ENCODE results near the gene YKT6. TPM values are rescaled to one million over a fixed set of nuclear protein-coding genes. Genes with fewer than 3 reads are reported as not detected.

The YKT6 gene
- total RNA-seq, 1 donor from 2014 or later = 178 TPM

DNA sequence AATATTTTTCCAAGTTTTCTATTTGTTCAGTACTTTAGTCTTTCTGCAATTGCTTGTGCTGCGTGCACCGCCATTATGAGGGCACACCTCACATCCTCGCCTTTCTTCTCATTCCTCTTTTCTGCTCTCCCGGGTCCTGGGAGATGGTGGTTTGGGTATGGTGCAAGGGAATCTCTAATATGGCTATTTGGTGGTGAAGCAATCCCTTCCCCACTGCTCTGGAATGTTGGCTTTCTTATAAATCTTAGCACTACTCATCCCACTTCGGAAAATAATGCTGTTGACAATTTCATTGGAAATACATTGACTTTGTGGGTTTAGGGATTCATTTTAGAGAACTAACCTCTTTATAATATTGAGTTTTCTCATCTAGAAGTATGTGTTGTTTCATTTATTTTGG, 9.6 kb upstream of the YKT6 start:
- Mint-ChIP-seq H3K9me3 (ENCODE audit: unreplicated experiment) (peaks cover 3% of the 10 kb centered on the region), H3K27ac (ENCODE audit: unreplicated experiment) (no peak overlapping the region), H3K4me3 (ENCODE audit: unreplicated experiment) (no peak overlapping the region), H3K36me3 (ENCODE audit: unreplicated experiment) (no peaks in the 10 kb centered on the region), H3K4me1 (ENCODE audit: low read depth, unreplicated experiment) (peaks cover 10% of the 10 kb centered on the region), H3K27me3 (ENCODE audit: unreplicated experiment) (no peaks in the 10 kb centered on the region)
- TF ChIP-seq, protein P1, sequence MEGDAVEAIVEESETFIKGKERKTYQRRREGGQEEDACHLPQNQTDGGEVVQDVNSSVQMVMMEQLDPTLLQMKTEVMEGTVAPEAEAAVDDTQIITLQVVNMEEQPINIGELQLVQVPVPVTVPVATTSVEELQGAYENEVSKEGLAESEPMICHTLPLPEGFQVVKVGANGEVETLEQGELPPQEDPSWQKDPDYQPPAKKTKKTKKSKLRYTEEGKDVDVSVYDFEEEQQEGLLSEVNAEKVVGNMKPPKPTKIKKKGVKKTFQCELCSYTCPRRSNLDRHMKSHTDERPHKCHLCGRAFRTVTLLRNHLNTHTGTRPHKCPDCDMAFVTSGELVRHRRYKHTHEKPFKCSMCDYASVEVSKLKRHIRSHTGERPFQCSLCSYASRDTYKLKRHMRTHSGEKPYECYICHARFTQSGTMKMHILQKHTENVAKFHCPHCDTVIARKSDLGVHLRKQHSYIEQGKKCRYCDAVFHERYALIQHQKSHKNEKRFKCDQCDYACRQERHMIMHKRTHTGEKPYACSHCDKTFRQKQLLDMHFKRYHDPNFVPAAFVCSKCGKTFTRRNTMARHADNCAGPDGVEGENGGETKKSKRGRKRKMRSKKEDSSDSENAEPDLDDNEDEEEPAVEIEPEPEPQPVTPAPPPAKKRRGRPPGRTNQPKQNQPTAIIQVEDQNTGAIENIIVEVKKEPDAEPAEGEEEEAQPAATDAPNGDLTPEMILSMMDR (IDR thresholded peaks at IDR 0.05; ENCODE audit: partially characterized antibody, unreplicated experiment) = no peak
- DNase-seq = no peak

DNA sequence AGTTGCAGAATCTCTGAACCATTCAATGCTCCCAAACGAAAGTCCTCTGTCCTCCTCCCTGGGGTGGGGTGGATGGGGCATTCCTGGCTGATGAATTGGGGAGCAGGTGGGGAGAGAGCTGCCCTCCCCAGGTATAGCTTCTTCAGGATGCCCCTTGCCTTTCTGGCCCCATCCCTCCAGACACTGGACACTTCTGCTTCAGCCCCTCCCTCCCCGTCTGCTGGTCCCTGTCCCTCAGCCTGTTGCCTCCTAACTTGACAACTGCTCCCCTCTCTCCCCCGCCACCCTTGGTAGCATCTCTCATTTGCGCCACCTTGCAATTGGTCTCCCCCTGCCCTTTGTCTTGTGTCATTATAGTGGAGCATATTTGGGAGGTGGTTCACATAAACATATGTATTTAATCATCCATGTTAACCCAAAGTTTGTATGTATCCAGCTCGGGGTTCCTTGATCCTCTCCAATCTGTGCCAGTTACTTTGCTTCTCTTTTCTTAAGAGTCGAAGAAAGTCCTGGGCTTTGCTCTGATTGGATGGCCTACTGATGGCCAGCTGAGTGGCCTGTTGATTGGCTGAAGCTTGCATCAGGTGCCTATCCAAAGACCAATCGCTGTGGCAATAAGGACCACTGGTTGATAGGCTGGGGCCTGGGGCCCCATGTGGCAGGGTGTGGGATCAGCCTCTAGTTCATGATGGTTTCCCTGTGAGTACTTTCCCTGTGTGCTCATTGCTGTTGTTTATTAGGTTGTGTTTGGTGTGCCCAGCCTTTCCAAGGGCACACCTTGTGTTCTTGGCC, 7.6 kb upstream of the YKT6 start:
- Mint-ChIP-seq H3K36me3 (ENCODE audit: unreplicated experiment) (no peaks in the 10 kb centered on the region), H3K4me3 (ENCODE audit: unreplicated experiment) (no peak overlapping the region), H3K4me1 (ENCODE audit: low read depth, unreplicated experiment) (peaks cover 12% of the 10 kb centered on the region), H3K9me3 (ENCODE audit: unreplicated experiment) (no peaks in the 10 kb centered on the region), H3K27ac (ENCODE audit: unreplicated experiment) (no peak overlapping the region), H3K27me3 (ENCODE audit: unreplicated experiment) (no peaks in the 10 kb centered on the region)
- no peak for DNase-seq
- TF ChIP-seq, protein P1 (IDR thresholded peaks at IDR 0.05; ENCODE audit: partially characterized antibody, unreplicated experiment) = no peak

DNA sequence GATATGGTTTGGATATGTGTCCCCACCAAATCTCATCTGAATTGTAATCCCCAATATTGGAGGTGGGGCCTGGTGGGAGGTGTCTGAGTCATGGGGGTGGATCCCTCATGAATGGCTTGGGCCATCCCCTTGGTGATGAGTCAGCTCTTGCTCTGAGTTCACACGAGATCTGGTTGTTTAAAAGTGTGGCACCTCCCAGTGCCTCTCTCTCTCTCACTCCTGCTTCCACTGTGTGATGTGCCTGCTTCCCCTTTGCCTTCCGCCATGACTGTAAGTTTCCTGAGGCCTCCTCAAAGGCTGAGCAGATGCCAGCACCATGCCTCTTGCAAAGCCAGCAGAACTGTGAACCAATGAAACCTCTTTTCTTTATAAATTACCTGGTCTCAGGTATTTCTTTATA, 6.7 kb upstream of the YKT6 start:
- Mint-ChIP-seq H3K27ac (ENCODE audit: unreplicated experiment) (no peak overlapping the region), H3K36me3 (ENCODE audit: unreplicated experiment) (no peaks in the 10 kb centered on the region), H3K9me3 (ENCODE audit: unreplicated experiment) (no peaks in the 10 kb centered on the region), H3K4me3 (ENCODE audit: unreplicated experiment) (no peak overlapping the region), H3K4me1 (ENCODE audit: low read depth, unreplicated experiment) (peaks cover 12% of the 10 kb centered on the region), H3K27me3 (ENCODE audit: unreplicated experiment) (no peaks in the 10 kb centered on the region)
- DNase-seq = no peak
- TF ChIP-seq, protein P1 (IDR thresholded peaks at IDR 0.05; ENCODE audit: partially characterized antibody, unreplicated experiment) = no peak

DNA sequence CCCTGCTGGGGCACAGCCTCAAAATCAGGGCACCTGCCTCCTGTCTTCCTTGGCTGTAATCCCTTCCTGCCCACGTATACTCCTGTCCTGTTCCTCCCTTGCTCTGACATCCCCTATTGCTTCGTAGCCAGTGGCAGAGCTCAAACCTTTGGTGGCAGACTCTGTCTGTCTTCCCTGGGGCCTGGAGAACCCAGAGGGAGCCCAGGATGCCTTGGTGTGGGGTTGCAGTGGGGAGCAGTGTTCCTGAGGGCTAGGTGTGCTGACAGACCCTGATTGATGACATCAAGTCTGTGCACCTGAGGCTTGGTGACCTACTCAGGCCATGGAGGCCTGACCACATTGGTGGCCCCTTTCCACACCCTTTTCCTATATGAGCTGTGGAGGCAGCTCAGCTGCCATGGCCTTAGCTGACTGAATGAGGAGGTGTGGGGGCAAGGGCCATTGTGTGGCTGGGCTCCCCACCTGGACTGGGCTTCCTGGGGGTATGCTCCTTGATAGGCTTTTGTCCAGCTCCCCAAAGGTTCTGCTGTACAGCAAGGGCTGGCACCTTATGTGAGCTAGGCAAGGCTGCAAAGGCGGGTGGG, 6.1 kb upstream of the YKT6 start:
- Mint-ChIP-seq H3K9me3 (ENCODE audit: unreplicated experiment) (no peaks in the 10 kb centered on the region), H3K4me3 (ENCODE audit: unreplicated experiment) (no peak overlapping the region), H3K4me1 (ENCODE audit: low read depth, unreplicated experiment) (peaks cover 12% of the 10 kb centered on the region), H3K36me3 (ENCODE audit: unreplicated experiment) (no peaks in the 10 kb centered on the region), H3K27ac (ENCODE audit: unreplicated experiment) (no peak overlapping the region), H3K27me3 (ENCODE audit: unreplicated experiment) (no peaks in the 10 kb centered on the region)
- no peak for DNase-seq
- TF ChIP-seq, protein P1 (IDR thresholded peaks at IDR 0.05; ENCODE audit: partially characterized antibody, unreplicated experiment) = no peak

DNA sequence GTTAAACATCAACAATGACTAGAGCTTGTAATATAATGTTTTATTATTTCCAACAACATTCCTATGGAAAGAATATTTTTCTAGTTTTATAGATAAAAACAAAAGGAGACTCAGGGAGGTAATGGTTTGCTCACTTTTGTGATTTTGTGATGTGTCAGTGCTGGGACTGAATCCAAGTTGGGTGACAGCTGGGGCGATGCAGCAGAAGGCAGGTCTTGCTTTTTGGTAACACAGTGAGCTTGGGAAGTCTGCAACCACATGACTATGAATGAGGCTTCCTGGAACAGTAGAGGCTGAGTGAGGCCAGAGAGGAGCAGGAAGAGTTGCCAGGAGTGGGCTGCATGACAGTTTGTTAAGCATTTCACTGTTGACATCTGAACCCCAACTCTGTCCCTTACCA, 4.9 kb upstream of the YKT6 start:
- TF ChIP-seq, protein P1 (IDR thresholded peaks at IDR 0.05; ENCODE audit: partially characterized antibody, unreplicated experiment) = no peak
- no peaks in the 10 kb centered on the region for H3K9me3 Mint-ChIP-seq (ENCODE audit: unreplicated experiment)
- DNase-seq = no peak
- no peaks in the 10 kb centered on the region for H3K27me3 Mint-ChIP-seq (ENCODE audit: unreplicated experiment)
- H3K27ac Mint-ChIP-seq (ENCODE audit: unreplicated experiment) = peak overlapping the region; percentile 55
- no peak overlapping the region for H3K4me3 Mint-ChIP-seq (ENCODE audit: unreplicated experiment)
- H3K36me3 Mint-ChIP-seq (ENCODE audit: unreplicated experiment) = no peaks in the 10 kb centered on the region
- peaks cover 12% of the 10 kb centered on the region for H3K4me1 Mint-ChIP-seq (ENCODE audit: low read depth, unreplicated experiment)

Data from glutamatergic neuron (in vitro differentiated cells).